GM21367 (cell line): Measurements from ENCODE around the gene OVOL1.

ENCODE experiments used
- ATAC-seq: cut with Tn5 transposase; IDR thresholded peaks from one replicate; pipeline ENCODE4 v1.9.1; 2021; ENCODE audit not compliant: unreplicated experiment

Gene OVOL1

DNA sequence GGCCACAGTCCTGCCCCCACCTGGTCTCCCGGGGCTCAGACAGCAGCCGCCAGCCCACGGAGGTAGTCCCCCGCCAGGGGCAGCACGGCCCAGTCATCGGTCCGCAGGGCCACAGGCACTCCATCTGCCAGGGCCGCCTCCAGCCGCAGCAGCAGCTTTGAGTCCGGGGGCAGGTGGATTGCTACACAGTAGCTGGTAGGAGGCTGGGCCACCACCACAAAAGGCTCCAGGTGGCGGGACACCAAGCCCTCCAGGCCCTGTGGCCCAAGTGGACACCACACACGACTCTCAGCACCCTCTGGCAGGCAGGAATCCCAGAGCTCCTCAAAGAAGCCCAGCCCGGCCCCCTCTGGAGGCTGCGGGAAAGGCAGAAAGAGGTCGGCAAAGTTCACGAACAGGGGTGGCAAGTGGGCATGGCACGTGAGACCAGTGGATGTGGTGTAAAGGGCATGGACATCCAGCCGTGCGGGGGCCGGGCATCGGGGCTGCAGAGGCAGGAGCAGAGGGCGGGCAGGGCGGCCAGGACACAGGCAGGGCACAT is 9.0 kb upstream of the OVOL1 start:
- no peak for ATAC-seq

DNA sequence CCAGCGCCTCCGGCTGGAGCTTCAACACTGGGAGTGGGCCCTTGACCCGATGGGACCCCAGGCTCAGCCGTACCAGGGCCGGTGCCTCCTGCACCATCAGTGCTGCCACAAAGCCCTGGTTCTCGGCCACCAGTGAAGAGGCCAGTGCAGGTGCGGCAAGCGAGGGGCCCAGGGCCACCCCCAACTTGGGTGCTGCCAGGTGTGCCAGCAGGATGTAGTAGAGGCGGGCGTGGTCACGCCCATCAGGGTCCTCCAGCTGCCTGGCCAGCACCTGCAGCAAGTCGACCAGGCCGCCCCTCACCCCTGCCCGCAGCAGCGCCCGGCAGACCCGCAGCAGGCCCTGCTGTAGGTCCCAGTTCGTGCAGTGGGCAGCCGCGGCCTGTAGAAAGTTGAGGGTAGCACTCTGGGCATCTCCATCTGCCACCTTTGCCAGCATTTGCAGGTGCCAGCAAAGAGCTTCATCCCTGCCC is 8.4 kb upstream of the OVOL1 start:
- no peak for ATAC-seq

DNA sequence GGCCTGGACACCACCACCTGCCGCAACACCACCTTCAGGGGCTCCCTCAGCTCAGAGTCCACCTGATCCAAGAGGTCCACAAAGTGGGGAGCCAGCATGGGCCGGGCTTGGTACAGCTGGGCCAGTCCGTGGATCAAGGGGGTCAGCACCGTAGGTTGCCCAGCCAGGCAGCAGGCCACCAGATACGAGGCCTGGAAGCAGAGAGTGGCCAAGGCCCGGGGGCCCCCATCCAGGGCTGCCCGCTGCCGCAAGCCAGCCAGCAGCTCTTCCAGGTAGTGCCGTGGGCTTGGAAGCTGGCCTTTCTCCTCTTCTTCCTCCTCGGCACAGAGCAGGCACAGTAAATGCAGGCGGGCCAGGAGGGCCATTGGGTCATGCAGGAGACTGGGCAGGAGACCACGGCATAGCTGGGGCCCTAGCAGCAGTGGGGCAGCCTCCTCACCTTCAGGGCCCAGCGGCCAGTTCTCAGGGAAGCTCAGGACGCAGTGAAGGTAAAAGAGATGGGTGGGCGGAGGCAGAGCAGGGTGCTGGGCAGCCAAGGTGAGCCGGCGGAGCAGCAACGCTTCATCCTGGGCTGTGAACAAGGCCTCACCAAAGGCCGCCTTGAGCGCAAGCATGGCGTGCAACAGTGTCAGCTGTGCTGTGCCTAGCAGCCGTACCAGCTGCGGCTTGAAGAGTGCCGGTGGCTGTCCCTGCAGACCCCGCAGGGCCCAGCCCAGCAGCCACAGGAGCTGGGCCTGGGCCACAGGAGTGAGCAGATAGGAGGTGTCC is 7.8 kb upstream of the OVOL1 start:
- ATAC-seq, result no peak

DNA sequence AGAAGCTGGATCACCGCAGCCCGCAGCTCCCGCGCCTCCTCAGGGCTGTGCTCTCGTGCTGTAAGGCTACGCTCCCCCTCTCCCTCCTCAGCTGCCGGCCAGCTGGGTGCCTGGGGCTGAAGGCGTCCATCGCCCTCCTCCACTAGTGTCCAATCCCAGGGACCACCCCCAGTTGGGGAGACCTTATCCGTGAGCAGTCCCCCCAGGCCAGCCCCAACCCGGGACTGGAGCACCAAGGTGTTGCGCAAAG is 7.3 kb upstream of the OVOL1 start:
- ATAC-seq, result no peak

DNA sequence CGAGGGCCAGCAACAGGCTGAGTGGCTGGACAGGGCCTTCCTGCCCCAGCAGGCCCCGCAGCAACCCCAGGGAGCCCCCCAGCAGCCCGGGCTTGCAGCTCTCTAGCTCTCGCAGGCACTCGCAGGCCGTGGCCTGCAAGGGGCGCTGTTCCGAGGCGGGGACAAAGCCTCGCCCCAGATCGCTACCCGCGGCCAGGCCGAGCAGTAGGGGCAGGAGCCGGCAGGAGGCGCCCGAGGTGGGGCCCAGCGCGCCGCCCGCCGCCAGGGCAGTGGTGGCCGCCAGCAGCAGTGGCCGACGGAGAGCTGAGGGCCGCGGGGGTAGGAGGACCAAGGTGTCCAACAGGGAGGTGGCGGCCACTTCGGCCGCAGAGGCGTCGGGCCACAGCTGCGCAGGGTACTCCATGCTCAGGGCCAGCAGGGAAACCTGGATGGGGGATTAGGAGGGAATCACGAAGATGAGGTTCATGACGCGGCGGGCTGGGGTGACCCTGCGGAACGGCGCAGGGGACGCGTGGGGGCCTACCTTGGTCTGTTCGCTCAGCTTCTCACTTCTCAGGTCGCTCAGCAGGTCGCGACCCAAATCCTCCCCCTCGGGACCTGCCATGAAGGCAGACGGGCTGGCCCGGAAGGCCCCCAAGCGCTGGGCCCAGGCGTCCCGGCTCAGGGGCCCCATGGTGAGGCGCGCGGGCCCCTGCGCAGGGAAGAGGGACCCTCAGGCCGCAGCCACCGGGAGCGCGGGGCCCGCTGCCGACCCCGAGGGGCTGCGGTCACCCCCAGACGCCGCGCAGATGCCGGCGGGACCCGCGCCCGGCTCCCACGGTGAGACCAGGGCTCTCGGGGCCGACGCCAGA is 6.7 kb upstream of the OVOL1 start:
- peak; percentile 34 for ATAC-seq

DNA sequence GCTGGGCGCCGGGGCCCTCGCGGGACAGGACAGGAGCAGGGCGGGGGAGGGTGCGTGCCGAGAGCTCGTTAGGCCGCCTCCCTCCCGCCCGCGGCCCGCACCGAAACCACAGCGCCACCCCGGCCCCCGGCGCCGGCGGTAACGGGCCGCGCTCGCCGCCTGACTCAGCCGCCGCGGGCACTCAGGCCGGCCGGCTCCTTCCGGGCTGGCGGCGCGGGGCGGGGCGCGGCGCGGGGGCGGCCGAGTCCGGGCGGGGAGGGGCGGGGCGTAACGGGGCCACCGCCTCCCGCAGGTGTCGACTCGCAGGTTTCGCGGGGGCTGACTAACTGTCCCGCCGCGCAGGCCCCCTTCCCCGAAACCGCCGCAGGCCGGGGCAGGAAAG is 6.1 kb upstream of the OVOL1 start, which contains the start of gene AP5B1:
Gene AP5B1, minus strand, starts transcription at position 207 of the 382 bp plus-strand sequence. CDS start 385 bp downstream, outside the sequence.
- ATAC-seq, result no peak

DNA sequence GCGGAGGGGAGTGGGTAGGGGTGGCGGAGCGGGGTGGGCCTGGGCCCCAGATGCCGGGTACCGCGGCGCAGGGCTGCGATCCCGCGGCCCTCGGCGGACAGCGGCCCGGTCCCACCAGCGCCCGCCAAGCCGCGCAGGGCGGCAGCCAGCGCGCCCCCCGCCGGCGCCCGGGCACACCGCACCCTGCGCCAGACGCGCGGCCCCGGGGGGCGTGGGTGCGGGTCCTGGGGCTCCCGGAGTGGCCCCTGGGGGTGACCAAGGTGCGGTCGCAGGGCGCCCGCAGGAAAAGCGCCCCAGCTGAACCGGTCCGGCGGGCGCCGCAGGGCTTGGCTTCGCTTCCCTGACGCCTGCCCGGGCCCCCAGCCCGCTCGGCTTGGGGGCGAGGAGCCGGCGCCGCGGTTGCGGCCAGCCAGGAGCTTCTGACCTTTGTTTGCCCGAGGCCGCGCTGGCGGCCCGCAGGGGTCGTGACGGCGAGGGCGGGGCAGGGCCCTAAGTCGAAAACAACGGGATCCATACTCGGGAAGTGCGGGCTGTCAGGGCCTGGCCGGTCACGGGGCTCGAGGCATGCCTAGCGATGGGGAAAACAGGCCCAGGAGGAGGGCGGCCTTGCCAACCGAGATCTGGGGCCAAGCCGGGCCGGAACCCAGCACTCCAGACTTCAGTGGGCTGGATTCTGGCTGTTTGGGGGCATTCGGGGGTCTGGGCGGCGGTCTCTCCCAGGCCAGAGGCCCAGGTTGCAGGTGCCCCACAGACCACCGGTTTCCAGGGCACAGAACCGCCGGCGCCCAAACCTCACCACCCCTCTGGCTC is 5.5 kb upstream of the OVOL1 start:
- ATAC-seq, result no peak

DNA sequence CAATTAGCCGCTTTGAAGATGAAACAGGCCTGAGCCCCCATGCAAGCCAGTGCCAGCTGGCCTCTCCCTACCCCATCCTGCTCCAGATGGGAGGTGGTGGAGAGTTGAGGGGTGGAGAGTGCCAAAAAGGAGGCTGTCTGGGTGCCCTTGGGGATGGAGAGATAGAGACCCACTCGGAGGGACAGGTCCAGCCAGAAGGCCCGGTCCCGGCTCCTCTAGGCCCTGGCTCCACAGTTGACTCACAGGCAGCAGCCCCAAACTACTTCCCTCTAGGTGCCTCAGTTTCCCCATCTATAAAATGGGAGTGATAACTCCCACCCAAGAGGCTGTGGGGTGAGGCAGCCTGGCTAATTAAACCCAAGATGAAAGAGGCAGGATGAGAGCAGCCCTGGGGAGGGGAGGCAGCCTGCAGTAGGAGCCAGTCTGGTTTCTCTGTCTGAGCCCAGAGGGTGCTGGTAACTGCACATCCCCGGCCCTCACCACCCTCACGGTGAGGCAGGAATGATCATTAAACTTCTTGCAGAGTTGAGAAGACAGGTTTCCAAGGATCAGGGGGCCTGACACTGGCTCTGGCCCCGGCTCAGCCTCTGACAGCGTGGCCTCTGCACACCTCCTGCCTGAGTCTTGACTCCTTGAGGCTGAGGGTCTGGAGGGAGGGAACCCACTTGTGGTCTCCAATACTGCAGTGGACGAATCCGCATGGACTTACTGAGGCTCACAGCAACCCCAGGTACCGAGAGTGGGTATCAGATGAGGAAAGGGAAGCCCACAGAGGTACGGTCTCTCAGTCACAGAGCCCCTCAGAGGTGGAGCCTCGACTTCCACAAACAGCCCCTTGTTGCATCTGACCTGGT is 4.7 kb upstream of the OVOL1 start:
- no peak for ATAC-seq

DNA sequence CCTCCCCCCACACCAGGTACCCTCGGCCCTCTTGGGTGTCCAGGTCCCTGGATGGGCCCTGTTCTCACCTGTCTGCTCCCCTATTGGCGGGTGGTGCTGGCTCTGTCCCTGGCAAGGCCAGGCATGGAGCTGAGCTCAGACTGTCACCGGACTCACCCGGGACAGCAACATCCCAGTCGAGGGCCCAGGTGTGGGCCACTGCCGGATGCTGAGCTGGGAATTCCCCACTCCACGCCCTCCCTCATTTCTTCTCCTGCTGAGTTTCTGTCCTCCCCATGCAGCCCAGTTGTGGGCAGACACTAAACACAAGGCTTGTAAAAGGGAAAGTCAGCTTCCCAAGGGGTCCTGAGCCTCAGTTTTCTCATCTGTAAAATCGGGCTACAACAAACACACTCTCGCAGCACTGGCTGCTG is 4.0 kb upstream of the OVOL1 start:
- ATAC-seq, result no peak

DNA sequence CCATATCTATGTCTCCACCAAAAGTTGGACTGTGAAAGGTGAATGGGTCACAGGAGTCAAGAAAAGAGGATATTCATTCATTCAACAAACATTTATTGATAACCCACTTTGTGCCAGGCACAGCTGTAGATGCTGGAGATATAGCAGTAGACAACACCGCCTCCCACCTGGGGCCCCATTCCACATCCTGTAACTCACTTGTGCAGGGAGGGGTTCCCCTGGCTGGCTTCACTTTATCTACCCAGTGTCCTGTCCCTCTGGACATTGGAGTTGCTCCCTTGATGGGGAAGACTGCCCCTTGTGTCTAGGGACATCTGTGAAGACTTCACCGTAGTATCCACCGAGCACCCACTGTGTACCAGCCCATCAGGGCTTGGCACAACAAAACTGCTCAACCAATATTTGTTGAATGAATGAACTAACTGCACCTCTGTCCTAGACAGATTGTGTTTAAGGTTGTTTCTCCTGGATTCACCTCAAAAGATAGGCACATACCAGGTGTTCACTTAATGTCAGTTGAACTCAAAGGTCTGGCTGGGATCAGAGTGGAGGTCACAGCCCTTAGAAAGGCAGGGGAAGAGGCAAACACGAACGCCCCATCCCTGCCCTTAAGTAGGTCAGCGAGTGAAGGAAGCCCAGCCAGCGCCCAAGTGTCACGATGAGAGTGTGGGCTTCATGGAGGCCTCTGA is 1.4 kb upstream of the OVOL1 start:
- no peak for ATAC-seq

DNA sequence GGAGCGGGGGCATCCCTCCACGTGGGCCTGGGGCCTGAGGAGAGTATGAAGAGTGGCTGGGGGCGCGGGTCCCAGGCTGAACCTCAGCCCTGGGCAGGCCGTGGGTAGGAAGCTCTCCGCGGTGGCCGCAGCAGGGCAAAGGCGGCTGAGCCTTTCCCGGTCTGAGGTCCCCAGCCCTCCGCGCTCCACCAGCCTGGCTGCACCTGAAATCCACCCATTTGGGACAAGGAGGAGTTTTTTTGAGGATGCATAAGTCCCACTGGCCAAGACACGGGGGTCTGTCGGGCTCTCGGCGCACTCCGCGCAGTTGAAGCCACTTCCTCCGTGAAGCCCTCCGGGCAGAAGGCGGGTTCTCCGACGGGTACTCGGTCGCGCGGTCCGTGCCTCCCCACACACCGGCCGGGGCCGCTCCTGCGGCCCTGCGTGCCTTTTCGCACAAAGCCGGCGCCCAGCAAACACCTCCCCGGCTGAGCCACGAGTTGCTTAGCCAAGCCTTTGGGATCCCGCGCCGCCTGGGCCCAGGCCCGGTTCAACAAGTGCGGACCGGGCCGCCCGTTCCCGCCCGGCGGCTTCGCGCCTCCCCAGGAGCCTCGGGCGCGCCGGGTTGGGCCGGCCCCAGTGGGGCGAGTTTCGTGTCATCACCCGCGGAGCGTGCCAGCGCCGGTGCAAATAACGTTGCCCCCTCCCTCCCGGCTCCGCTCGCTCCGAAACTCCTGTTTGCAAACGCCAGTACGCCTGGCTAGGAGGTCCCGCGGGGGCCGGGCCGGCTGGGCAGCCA is 666 bp upstream of the OVOL1 start:
- no peak for ATAC-seq

DNA sequence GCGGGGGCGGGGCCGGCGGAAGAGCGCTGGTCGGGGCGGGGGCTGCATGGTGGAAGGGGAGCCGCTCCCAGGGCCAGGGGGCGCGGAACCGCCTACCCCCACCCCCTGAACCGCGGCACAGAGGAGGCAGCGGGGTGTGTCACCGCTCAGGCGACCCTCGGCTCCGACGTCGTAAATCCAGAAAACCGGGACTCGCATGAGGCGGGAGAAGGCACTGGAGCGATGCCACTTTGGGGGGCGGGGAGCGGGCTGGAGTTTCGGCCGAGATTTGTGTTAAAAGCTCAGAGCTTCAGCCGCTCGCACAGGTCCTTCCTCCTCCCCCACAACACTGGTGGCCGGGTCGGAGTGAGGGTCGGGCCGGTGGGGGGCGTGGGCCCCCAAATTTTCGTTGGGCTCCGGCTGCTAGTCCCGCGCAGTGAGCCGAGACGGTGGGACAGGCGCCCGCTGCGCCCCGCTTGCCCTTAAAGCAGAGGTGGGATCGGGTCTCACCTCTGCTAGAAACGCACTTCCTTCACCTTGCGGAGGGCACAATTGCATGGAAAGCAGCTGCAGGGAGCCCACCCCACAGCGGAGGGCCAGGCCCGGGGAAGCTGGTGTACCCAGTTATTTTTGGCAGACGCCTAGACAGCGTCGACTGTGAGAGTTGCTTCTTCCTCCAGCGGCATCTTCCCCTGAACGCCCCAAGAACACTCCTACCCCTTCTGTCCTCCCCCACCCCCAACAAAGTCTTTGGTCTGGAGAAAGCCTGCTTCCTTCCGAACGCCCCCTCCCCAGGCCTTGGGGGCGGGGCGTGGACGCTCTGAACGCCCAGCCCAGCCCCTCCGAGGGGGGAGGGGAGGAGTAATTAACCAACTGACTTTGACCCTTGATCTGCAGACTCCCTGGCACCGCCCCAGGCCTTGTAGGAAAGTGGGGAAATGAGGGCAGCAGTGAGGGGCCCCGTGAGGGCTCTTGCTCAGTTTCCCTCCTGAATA is 1.1 kb downstream of the OVOL1 start:
- ATAC-seq, result no peak

DNA sequence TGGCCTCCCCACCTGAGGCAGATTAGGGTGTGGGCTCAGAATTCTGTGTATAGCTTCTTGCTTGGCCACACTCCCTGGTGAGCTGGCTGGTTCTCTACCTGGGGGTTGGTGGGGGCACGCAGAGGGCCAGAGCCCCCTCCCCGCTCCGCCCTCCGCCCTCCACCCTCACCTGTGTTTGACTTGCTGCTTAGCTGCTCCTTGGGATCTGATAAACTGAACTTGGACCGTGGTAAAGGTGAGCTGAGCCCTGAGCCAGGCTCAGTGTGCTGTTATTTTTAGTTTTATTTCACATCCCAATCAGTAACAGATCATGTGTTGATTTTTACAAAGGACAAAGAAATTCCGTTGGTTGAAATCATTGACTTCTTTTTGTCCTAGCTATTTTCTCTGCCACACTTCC is 2.0 kb downstream of the OVOL1 start:
- no peak for ATAC-seq

DNA sequence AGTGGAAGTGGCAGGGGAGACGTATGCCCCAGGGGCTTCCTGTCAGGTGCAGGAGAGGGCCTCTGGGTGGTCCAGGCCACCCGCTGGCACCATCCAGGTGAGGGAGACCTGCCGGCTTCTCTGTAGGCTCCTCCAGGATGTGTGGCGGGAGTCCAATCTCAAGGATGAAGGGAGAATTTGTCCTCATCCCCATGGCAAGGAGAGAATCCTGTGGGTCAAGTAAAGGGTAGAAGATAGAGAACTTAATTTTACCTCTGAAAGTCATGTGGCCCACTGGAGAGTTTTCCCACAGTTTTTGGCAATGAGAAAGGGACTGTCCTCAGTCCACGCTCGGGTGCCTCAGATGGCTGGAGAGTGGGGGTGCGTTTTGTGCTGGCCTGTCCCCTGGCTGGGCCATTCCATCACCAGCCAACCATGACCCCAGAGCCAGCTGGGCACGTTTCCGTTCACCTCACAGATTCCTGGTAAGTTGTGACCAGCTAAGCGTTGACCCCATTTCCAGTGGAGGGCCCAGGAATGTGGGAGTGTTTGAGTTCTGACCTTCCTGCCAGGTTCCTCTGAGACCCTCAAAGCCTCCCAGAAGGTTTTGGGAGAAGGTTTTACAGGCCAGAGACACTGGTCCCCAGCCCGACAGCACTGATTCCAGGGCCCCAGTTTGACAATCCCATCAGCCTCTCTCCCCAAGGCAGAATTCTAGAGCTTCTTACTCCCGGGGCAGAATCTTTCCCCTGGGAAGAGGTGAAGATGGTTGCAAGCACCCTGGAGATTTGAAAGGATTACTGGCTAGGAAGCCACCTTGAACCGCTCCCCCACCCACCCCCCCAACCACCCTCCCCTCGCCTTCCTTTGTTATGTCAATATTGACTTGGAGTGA is 2.6 kb downstream of the OVOL1 start:
- no peak for ATAC-seq

DNA sequence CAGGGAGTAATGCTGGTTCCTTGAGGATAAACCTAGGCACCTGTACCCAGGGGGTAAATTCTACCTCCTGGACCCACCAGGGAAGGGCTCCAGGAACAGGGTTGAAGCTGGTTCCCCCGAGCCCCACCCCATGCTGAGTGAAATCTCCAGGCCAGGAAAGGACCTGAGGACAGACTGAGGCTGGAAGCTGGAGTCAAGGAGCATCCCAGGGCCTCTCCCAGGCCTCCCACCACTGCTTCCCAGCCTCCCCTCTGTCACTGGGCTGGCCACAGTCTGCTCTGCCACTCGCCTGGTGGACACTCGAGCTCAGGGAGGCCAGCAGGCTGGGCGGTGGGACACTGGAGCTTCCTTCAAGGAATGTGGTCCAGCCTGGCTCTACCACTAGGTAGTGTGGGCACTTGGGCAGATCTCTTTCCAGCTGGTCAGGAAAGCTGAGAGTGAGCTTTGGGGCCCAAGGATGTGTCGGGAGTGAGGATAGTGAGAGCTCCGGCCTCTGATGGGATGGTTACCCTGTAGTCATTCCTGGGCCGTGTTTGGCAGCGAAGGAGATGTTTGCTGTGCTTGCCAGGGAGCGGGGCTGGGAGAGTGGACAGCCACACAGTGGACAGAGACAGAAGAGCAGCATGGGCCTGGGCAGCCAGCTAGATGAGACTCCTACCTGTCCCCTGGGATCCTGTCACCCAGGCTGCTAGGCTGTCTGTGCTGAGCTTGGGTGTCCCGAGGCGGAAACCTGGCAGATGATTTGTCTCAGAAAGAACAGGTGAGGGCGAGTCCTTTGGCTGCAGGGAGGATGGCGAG is 3.4 kb downstream of the OVOL1 start:
- no peak for ATAC-seq
